SU-DHL-6 (cell line): ENCODE data around the gene CCDC86.

ENCODE experiments used
- EZH2phosphoT487 ChIP-seq: fragments of 200-600 bp; sonication (generic), shearing (Covaris generic); conservative IDR thresholded peaks from 2 replicates; pipeline ENCODE4 v1.6.1; 2018; ENCODE audit warnings: mild to moderate bottlenecking, antibody characterized with exemption, low read length, moderate library complexity, mixed read lengths
- TF ChIP-seq, protein P1 (sequence below): fragments of 200-600 bp; sonication (generic); IDR thresholded peaks from one replicate; pipeline ENCODE4 v1.5.1; 2017; ENCODE audit warnings: antibody characterized with exemption, mild to moderate bottlenecking, low read length, moderate library complexity; ENCODE audit not compliant: insufficient read depth, poor library complexity, severe bottlenecking

DNA sequence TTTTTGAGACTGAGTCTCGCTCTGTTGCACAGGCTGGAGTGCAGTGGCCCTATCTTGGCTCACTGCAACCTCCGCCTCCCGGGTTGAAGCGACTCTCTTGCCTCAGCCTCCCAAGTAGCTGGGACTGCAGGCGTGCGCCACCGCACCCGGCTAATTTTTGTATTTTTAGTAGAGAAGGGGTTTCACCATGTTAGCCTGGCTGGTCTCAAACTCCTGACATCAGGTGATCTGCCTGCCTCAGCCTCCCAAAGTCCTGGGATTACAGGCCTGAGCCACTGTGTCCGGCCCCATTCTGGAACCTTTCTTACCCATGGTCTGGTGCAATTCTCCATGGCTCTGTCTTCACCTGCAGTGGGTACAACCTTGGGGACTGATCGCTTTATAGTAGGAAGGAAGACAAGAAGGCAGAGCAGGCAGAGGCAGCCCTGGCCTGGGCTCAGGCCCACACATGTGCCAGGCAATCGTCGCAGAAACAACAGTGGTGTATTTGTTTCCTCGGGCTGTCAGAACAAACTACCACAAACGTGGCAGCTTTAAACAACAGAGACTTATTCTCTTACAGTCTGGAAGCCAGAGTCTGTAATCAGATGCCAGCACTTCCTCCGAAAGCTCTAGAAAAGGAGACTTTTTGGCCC, 17.8 kb downstream of the CCDC86 start:
- TF ChIP-seq, protein P1, sequence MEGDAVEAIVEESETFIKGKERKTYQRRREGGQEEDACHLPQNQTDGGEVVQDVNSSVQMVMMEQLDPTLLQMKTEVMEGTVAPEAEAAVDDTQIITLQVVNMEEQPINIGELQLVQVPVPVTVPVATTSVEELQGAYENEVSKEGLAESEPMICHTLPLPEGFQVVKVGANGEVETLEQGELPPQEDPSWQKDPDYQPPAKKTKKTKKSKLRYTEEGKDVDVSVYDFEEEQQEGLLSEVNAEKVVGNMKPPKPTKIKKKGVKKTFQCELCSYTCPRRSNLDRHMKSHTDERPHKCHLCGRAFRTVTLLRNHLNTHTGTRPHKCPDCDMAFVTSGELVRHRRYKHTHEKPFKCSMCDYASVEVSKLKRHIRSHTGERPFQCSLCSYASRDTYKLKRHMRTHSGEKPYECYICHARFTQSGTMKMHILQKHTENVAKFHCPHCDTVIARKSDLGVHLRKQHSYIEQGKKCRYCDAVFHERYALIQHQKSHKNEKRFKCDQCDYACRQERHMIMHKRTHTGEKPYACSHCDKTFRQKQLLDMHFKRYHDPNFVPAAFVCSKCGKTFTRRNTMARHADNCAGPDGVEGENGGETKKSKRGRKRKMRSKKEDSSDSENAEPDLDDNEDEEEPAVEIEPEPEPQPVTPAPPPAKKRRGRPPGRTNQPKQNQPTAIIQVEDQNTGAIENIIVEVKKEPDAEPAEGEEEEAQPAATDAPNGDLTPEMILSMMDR: no peak
- TF ChIP-seq EZH2phosphoT487: no peak
